ENCODE results near the gene PRR29.

DNA sequence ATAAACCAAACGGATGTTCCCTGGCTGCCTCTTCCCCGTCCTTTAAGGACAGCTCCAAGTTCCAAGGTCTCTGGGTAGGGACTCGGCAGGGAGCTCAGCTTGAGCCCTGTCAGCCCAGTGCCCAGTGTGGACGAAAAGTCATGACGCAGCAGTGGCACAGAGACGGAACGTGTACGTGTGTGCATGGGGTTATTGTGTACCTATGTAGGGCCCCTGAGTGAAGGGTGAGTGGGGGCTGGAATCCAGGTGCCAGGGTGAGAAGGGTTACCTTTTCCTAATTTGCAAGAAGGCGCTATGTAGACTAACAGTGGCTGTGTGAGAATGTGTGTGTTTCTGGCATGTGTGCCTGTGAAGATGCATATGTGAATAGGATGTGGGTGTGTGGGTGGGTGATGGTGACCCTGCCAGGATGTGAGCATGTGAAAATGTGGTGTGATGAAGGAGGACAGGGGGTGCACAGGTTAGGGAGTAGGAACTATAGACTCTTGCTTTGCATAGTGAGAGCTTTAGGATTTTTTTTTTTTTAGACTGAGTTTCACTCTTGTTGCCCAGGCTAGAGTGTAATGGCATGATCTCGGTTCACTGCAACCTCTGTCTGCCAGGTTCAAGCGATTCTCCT is 31.4 kb upstream of the PRR29 start:
- TF ChIP-seq CTCF (IDR thresholded peaks at IDR 0.05), result no peak
- TF ChIP-seq POLR2A (IDR thresholded peaks at IDR 0.05), result no peak
- TF ChIP-seq EP300 (IDR thresholded peaks at IDR 0.05), result no peak
- TF ChIP-seq POLR2AphosphoS5 (IDR thresholded peaks at IDR 0.05), result no peak

Data from sigmoid colon (tissue), 4 donors.